Neural cell (in vitro differentiated cells): Measurements from ENCODE around the gene KCNK7. TPM values are rescaled to one million over a fixed set of nuclear protein-coding genes. Genes with fewer than 3 reads are reported as not detected.

Experiments
- H2AFZ ChIP-seq: fragments of 200-600, 300-800 bp; sonication (generic), shearing (Covaris generic); 2 replicates; pipeline ENCODE4 v1.6.0; 2014; ENCODE audit warnings: low read depth, mild to moderate bottlenecking, antibody characterized with exemption, low read length, moderate library complexity
- H3F3A ChIP-seq: fragments of 200-600 bp; shearing (Covaris generic); 2 replicates; pipeline ENCODE4 v1.6.1; 2016; ENCODE audit warnings: mild to moderate bottlenecking, moderate library complexity, mixed read lengths, antibody characterized with exemption, low read length; ENCODE audit not compliant: insufficient read depth, poor library complexity, severe bottlenecking
- H3K27ac ChIP-seq: fragments of 200-600, 300-800 bp; sonication (generic), shearing (Covaris generic); 2 replicates; pipeline ENCODE4 v1.5.1; 2014; ENCODE audit warnings: mild to moderate bottlenecking, low read length, moderate library complexity
- H3K27me3 ChIP-seq: fragments of 300-800, 200-600 bp; sonication (generic), shearing (Covaris generic); 2 replicates; pipeline ENCODE4 v1.6.0; 2014; ENCODE audit warnings: mild to moderate bottlenecking, low read depth, low read length, moderate library complexity; ENCODE audit not compliant: insufficient read depth
- H3K36me3 ChIP-seq: fragments of 300-800, 200-600 bp; sonication (generic), shearing (Covaris generic); 2 replicates; pipeline ENCODE4 v1.5.1; 2014; ENCODE audit warnings: mild to moderate bottlenecking, antibody characterized with exemption, low read length, moderate library complexity; ENCODE audit not compliant: insufficient read depth
- H3K4me2 ChIP-seq: fragments of 300-800, 200-600 bp; sonication (generic), shearing (Covaris generic); 2 replicates; pipeline ENCODE4 v1.6.0; 2014; ENCODE audit warnings: mild to moderate bottlenecking, low read length
- H3K4me3 ChIP-seq: fragments of 300-800, 200-600 bp; sonication (generic), shearing (Covaris generic); 2 replicates; pipeline ENCODE4 v1.5.1; 2014; ENCODE audit warnings: mild to moderate bottlenecking, low read length, moderate library complexity
- H3K79me2 ChIP-seq: fragments of 200-600 bp; shearing (Covaris generic); replicated peaks from 2 replicates; pipeline ENCODE4 v1.6.0; 2014; ENCODE audit warnings: mild to moderate bottlenecking, low read length, moderate library complexity; ENCODE audit not compliant: insufficient read depth
- H3K9ac ChIP-seq: fragments of 300-800, 200-600 bp; sonication (generic), shearing (Covaris generic); 2 replicates; pipeline ENCODE4 v1.6.1; 2016; ENCODE audit warnings: mild to moderate bottlenecking, low read length, mixed read lengths
- H3K9me2 ChIP-seq: fragments of 200-600 bp; shearing (Covaris generic); 2 replicates; pipeline ENCODE4 v1.6.1; 2016; ENCODE audit warnings: mild to moderate bottlenecking, low read length, mixed read lengths; ENCODE audit not compliant: insufficient read depth
- H3K9me3 ChIP-seq: fragments of 200-600, 300-800 bp; sonication (generic), shearing (Covaris generic); 2 replicates; pipeline ENCODE4 v1.6.1; 2016; ENCODE audit warnings: mild to moderate bottlenecking, mixed run types, low read length, moderate library complexity, mixed read lengths
- H4K20me1 ChIP-seq: fragments of 200-600 bp; shearing (Covaris generic); 2 replicates; pipeline ENCODE4 v1.6.1; 2016; ENCODE audit warnings: mild to moderate bottlenecking, mixed run types; ENCODE audit not compliant: insufficient read depth
- EP300 ChIP-seq: fragments of 450-650 bp; conservative IDR thresholded peaks from 2 replicates; pipeline ENCODE4 v1.6.1; 2014; ENCODE audit warnings: antibody characterized with exemption, mild to moderate bottlenecking, moderate library complexity; ENCODE audit not compliant: poor library complexity, severe bottlenecking
- EZH2 ChIP-seq: fragments of 200-600, 300-800 bp; shearing (Covaris generic), sonication (generic); IDR thresholded peaks from 2 replicates; pipeline ENCODE4 v1.6.1; 2014; ENCODE audit warnings: antibody characterized with exemption, low read length, borderline replicate concordance, mild to moderate bottlenecking; ENCODE audit not compliant: insufficient read depth, poor library complexity, severe bottlenecking
- MXI1 ChIP-seq: fragments of 450-650 bp; conservative IDR thresholded peaks from 2 replicates; pipeline ENCODE4 v1.6.1; 2014; ENCODE audit warnings: antibody characterized with exemption, mild to moderate bottlenecking; ENCODE audit not compliant: poor library complexity, severe bottlenecking
- POLR2AphosphoS5 ChIP-seq: IDR thresholded peaks from 2 replicates; pipeline ENCODE4 v1.6.1; 2012
- RAD21 ChIP-seq: fragments of 450-650 bp; conservative IDR thresholded peaks from 2 replicates; pipeline ENCODE4 v1.6.1; 2014; ENCODE audit warnings: antibody characterized with exemption, mild to moderate bottlenecking, moderate library complexity
- SMC3 ChIP-seq: fragments of 450-650 bp; conservative IDR thresholded peaks from 2 replicates; pipeline ENCODE4 v1.6.1; 2014; ENCODE audit warnings: antibody characterized with exemption, mild to moderate bottlenecking, moderate library complexity; ENCODE audit not compliant: poor library complexity
- TAF1 ChIP-seq: IDR thresholded peaks from 2 replicates; pipeline ENCODE4 v1.6.1; 2012; ENCODE audit warnings: low read depth
- polyA plus RNA-seq: library from polyadenylated mRNA; depleted of rRNA; stranded (reverse); fragments of >200 nt; gene quantifications from 2 replicates; pipeline ENCODE4 v1.2.3, GENCODE V29; 2014
- TF ChIP-seq, protein P1 (sequence below): IDR thresholded peaks from 2 replicates; pipeline ENCODE4 v1.6.1; 2012; ENCODE audit warnings: borderline replicate concordance
- TF ChIP-seq, protein P2 (sequence below): fragments of 450-650 bp; IDR thresholded peaks from 2 replicates; pipeline ENCODE4 v1.5.1; 2014; ENCODE audit warnings: antibody characterized with exemption, mild to moderate bottlenecking, moderate library complexity; ENCODE audit not compliant: poor library complexity, severe bottlenecking

Gene KCNK7
- polyA plus RNA-seq, 1 donor from 2014 or later, result 1.1 TPM

DNA sequence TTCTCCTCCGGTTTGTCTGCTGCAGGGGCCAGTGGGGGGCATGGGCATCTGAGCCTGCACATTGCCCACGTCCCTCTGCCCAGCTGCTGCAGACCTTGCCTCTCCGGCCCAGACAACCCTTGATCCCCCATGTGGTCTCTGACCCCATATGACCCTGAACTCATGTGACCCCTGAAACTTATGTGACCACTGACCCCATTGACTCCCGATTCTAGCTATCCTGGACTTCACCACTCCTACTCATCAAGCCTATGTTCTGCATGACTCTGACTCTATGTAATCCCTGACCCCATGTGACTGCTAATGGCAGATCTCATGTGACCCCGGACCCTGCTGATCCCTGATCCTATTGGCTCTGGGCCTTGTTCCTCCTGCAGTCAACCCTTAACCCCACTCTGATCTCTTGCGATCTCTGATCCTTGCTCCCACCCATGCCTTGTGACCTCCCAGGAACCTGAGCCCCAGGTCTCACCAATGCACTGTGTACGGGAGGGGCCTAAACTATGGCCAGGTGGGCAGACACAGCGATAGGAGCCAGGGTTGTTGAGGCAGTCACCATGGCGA is 43.1 kb downstream of the KCNK7 start:
- H3K36me3 ChIP-seq, result no peaks in the 10 kb centered on the region
- H4K20me1 ChIP-seq, result no peaks in the 10 kb centered on the region
- no peaks in the 10 kb centered on the region for H3K9me3 ChIP-seq

DNA sequence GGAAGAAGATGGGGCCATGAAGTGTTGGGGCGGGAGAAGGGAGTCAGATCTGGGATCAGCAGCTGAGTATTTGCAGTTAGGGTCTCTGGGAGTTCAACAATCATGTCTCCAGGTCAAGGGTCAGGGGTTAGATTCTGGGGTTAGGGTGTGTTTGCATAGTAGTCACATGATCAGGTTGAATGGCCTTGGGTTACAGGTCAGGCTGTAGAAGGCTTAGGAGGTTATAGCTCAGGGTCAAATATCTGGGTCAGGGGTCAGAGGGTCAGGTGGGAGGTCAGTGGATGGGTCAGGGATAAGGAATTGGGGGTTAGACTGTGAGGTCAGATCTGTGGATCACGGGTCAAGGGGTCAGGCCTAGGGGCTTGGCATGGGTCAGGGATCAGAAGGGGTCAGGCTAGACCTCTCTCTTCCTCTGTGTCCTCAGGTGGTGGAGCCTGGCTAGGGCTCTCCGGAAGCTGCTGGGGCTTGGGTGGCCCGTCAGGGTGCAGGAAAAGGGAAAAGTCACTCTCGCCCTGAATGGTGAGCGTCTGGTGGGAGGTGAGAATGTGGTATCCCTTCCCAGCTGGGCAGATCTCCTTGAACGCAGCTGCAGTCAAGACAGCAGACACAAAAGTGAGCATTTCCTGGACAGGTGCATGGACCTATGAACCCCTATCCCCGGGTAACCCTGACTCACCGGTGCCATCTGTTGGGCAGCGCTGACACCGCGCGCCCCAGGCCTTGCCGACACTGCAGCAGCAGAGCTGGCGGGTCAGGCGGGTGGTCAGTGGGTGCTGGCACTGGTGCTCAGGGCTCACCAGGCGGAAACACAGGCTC is 43.8 kb downstream of the KCNK7 start:
- no peak overlapping the region for H2AFZ ChIP-seq
- no peaks in the 10 kb centered on the region for H3K9me2 ChIP-seq
- H3K4me3 ChIP-seq, result no peak overlapping the region
- H3K9ac ChIP-seq, result no peak overlapping the region
- no peaks in the 10 kb centered on the region for H4K20me1 ChIP-seq
- H3K36me3 ChIP-seq, result no peaks in the 10 kb centered on the region
- no peaks in the 10 kb centered on the region for H3K9me3 ChIP-seq
- H3K27me3 ChIP-seq, result peaks cover 7% of the 10 kb centered on the region
- H3F3A ChIP-seq, result no peaks in the 10 kb centered on the region
- H3K27ac ChIP-seq, result no peak overlapping the region
- TF ChIP-seq, protein P1, sequence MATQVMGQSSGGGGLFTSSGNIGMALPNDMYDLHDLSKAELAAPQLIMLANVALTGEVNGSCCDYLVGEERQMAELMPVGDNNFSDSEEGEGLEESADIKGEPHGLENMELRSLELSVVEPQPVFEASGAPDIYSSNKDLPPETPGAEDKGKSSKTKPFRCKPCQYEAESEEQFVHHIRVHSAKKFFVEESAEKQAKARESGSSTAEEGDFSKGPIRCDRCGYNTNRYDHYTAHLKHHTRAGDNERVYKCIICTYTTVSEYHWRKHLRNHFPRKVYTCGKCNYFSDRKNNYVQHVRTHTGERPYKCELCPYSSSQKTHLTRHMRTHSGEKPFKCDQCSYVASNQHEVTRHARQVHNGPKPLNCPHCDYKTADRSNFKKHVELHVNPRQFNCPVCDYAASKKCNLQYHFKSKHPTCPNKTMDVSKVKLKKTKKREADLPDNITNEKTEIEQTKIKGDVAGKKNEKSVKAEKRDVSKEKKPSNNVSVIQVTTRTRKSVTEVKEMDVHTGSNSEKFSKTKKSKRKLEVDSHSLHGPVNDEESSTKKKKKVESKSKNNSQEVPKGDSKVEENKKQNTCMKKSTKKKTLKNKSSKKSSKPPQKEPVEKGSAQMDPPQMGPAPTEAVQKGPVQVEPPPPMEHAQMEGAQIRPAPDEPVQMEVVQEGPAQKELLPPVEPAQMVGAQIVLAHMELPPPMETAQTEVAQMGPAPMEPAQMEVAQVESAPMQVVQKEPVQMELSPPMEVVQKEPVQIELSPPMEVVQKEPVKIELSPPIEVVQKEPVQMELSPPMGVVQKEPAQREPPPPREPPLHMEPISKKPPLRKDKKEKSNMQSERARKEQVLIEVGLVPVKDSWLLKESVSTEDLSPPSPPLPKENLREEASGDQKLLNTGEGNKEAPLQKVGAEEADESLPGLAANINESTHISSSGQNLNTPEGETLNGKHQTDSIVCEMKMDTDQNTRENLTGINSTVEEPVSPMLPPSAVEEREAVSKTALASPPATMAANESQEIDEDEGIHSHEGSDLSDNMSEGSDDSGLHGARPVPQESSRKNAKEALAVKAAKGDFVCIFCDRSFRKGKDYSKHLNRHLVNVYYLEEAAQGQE, result no peak
- TF ChIP-seq EP300, result no peak
- TF ChIP-seq, protein P2, sequence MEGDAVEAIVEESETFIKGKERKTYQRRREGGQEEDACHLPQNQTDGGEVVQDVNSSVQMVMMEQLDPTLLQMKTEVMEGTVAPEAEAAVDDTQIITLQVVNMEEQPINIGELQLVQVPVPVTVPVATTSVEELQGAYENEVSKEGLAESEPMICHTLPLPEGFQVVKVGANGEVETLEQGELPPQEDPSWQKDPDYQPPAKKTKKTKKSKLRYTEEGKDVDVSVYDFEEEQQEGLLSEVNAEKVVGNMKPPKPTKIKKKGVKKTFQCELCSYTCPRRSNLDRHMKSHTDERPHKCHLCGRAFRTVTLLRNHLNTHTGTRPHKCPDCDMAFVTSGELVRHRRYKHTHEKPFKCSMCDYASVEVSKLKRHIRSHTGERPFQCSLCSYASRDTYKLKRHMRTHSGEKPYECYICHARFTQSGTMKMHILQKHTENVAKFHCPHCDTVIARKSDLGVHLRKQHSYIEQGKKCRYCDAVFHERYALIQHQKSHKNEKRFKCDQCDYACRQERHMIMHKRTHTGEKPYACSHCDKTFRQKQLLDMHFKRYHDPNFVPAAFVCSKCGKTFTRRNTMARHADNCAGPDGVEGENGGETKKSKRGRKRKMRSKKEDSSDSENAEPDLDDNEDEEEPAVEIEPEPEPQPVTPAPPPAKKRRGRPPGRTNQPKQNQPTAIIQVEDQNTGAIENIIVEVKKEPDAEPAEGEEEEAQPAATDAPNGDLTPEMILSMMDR, result peak; percentile 29
- H3K4me2 ChIP-seq, result no peak overlapping the region
- H3K79me2 ChIP-seq, result no peaks in the 10 kb centered on the region

More for the DNA sequence above, 43.1 kb downstream of the KCNK7 start:
- H3F3A ChIP-seq, result no peaks in the 10 kb centered on the region
- no peaks in the 10 kb centered on the region for H3K9me2 ChIP-seq
- H3K9ac ChIP-seq, result no peak overlapping the region
- H3K4me2 ChIP-seq, result no peak overlapping the region
- no peak overlapping the region for H2AFZ ChIP-seq
- no peaks in the 10 kb centered on the region for H3K79me2 ChIP-seq
- H3K4me3 ChIP-seq, result no peak overlapping the region
- H3K27ac ChIP-seq, result no peak overlapping the region
- TF ChIP-seq EP300, result no peak
- peaks cover 7% of the 10 kb centered on the region for H3K27me3 ChIP-seq

DNA sequence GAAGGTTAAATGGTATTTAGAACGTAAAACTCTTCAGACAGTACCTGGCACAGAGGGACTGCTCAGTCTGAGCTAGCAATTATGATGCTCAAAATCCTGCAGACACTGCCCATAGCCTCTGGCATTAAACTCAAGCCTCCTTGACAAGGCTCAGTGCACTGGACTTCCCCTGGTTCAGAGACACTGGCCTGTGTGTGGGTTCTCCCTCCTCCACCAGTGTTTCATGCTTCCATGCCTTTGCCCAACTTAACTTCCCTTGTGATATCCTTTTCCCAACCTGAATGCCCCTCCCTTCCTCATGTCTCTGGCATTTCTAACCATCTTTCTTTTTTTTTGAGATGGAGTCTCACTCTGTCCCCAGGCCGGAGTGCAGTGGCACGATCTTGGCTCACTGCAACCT is 46.5 kb downstream of the KCNK7 start:
- Histone ChIP-seq H3K79me2 (no peaks in the 10 kb centered on the region), H3K36me3 (no peaks in the 10 kb centered on the region), H3K4me2 (no peak overlapping the region), H3K27me3 (peaks cover 22% of the 10 kb centered on the region), H3K9ac (no peak overlapping the region), H3K9me2 (no peaks in the 10 kb centered on the region), H3K27ac (no peak overlapping the region), H3K4me3 (no peak overlapping the region), H4K20me1 (no peaks in the 10 kb centered on the region), H3F3A (no peaks in the 10 kb centered on the region), H2AFZ (no peak overlapping the region), H3K9me3 (no peaks in the 10 kb centered on the region)
- TF ChIP-seq POLR2AphosphoS5 (no peak), MXI1 (no peak), SMC3 (no peak), EP300 (no peak), TAF1 (no peak), RAD21 (no peak), EZH2 (no peak)
- TF ChIP-seq, protein P1, result no peak
- TF ChIP-seq, protein P2, result no peak
